Stimulated activated naive CD8-positive, alpha-beta T cell treated with anti-CD3 and anti-CD28 coated beads, Interleukin-15, amount 100 ng/mL, for 72 hours (primary cell): ENCODE results near the gene GNB1.
"Not testable (repeated sequence)": the region's sequence is repeated elsewhere in the genome, so short reads cannot be mapped to it uniquely, and the experiment has no call there.

Experiments
- ATAC-seq: fragments of 150-1000 bp; cut with Tn5 transposase; 2 replicates; pipeline ENCODE4 v1.10.0; 2021; ENCODE audit warnings: mild to moderate bottlenecking, moderate library complexity
- DNase-seq, 2 donors: peaks; one replicate each; pipeline ENCODE4 v3.0.0; 2021 to 2022
- H3K27ac Mint-ChIP-seq, 2 donors: one replicate each; pipeline ENCODE4 v1.8.0; 2022; ENCODE audit warnings: mild to moderate bottlenecking in 2 of 2, mixed read lengths in 2 of 2, moderate library complexity in 2 of 2
- H3K27me3 Mint-ChIP-seq: one replicate; pipeline ENCODE4 v1.8.0; 2022; ENCODE audit warnings: mixed read lengths
- H3K4me1 Mint-ChIP-seq: one replicate; pipeline ENCODE4 v1.8.0; 2022; ENCODE audit warnings: mild to moderate bottlenecking, mixed read lengths
- H3K4me3 Mint-ChIP-seq, 2 donors: one replicate each; pipeline ENCODE4 v1.8.0; 2022; ENCODE audit warnings: mild to moderate bottlenecking in 2 of 2, mixed read lengths in 2 of 2, moderate library complexity in 1 of 2
- H3K9me3 Mint-ChIP-seq, 2 donors: one replicate each; pipeline ENCODE4 v1.8.0; 2022; ENCODE audit warnings: mixed read lengths in 2 of 2

GNB1 gene

GRCh38 chr1:1756661-1757421, 134.0 kb downstream of the GNB1 start:
- Mint-ChIP-seq H3K27ac (no peak overlapping the region), H3K4me1 (peaks cover 9% of the 10 kb centered on the region), H3K27me3 (no peaks in the 10 kb centered on the region), H3K9me3 (no peaks in the 10 kb centered on the region), H3K4me3 (no peak overlapping the region)
- no peak for DNase-seq
- no peak for ATAC-seq

GRCh38 chr1:1755852-1756251, 135.0 kb downstream of the GNB1 start:
- H3K27me3 Mint-ChIP-seq = no peaks in the 10 kb centered on the region
- H3K9me3 Mint-ChIP-seq = no peaks in the 10 kb centered on the region
- peak overlapping the region in 1 of 2 donors; percentile 80 for H3K27ac Mint-ChIP-seq
- no peak overlapping the region for H3K4me3 Mint-ChIP-seq
- DNase-seq (no peak), ATAC-seq (no peak)
- peaks cover 6% of the 10 kb centered on the region for H3K4me1 Mint-ChIP-seq

DNA sequence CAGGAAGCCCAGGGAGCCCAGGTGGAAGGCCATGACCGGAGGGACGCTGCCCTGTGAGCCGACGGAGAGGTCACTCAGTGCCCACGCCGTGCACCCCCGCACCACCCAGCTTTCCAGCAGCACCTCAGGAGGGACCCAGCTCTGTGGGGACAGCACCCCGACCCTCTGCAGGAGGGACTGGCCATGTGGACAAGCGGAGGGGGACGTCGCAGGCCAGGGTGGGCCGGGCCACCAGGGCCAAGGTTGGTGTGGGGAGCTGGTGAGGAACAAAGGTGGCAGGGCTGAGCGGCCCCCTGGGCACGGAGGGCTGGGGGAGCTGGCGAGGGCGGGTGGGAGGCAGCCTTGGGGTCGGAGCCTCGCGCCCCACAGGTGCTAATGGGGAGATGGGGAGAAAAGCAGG, 135.5 kb downstream of the GNB1 start:
- ATAC-seq (no peak), DNase-seq (no peak)
- Mint-ChIP-seq H3K9me3 (no peaks in the 10 kb centered on the region), H3K27me3 (no peaks in the 10 kb centered on the region), H3K4me1 (peaks cover 6% of the 10 kb centered on the region), H3K27ac (peak overlapping the region in 1 of 2 donors; percentile 80), H3K4me3 (no peak overlapping the region)

DNA sequence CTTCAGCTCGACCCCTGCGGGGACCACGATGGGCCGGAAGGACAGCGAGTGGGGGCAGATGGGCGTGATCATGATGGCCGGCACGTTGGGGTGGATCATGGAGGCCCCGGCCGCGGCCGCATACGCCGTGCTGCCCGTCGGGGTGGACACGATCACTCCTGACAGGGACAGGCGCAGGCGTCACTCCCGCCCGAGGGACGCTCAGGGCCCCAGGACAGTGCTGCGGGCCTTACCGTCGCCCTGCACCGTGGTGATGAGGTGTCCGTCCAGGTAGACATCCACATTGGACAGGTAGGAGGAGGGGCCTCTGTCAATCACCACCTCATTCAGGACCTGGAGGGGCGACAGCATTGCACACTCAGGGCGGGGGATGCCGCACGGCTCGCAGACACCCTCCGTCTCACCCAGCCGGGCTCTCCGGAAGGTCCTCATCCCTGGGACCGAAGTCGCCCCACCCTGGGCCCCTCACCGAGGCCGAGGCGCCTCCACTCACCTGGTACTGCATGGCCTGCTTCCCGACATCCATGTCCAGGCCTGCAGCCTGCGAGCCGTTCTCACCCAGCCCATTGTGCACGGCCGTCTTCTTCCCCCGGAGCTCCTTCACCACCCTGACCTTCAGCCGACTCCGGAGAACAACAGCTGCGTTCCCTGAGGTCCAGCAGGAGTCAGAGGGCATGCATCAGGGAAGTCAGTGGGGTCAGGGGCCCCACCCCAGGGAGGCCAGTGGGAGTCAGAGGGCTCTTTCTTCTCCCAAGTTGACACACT, 136.7 kb downstream of the GNB1 start:
- H3K4me3 Mint-ChIP-seq = no peak overlapping the region
- no peak for DNase-seq
- H3K4me1 Mint-ChIP-seq = peaks cover 2% of the 10 kb centered on the region
- H3K9me3 Mint-ChIP-seq = no peaks in the 10 kb centered on the region
- H3K27me3 Mint-ChIP-seq = no peaks in the 10 kb centered on the region
- peak overlapping the region in 1 of 2 donors; percentile 71 for H3K27ac Mint-ChIP-seq
- no peak for ATAC-seq

DNA sequence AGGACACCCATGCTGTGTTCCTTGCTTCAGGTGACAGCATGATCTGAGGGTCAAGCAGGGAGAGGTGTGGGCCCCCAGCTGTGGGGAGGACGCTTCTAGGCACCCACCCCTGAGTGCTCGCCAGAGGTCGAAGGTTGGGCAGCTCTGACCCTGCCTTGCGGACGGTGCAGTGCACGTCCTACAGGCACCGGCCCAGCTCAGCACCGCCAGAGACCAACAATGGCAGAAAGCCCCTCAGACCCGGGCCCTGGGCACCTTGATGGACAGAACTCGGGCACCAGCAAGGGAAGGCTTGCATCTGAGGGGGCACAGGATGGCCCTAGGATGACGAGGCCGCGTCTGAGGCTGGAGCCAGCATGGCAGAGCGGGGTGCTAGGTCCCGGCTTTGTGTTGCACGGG, 137.3 kb downstream of the GNB1 start:
- Mint-ChIP-seq H3K4me1 (no peaks in the 10 kb centered on the region), H3K4me3 (no peak overlapping the region), H3K27me3 (no peaks in the 10 kb centered on the region), H3K9me3 (no peaks in the 10 kb centered on the region), H3K27ac (peak overlapping the region in 1 of 2 donors; percentile 71)
- ATAC-seq (no peak), DNase-seq (no peak)

DNA sequence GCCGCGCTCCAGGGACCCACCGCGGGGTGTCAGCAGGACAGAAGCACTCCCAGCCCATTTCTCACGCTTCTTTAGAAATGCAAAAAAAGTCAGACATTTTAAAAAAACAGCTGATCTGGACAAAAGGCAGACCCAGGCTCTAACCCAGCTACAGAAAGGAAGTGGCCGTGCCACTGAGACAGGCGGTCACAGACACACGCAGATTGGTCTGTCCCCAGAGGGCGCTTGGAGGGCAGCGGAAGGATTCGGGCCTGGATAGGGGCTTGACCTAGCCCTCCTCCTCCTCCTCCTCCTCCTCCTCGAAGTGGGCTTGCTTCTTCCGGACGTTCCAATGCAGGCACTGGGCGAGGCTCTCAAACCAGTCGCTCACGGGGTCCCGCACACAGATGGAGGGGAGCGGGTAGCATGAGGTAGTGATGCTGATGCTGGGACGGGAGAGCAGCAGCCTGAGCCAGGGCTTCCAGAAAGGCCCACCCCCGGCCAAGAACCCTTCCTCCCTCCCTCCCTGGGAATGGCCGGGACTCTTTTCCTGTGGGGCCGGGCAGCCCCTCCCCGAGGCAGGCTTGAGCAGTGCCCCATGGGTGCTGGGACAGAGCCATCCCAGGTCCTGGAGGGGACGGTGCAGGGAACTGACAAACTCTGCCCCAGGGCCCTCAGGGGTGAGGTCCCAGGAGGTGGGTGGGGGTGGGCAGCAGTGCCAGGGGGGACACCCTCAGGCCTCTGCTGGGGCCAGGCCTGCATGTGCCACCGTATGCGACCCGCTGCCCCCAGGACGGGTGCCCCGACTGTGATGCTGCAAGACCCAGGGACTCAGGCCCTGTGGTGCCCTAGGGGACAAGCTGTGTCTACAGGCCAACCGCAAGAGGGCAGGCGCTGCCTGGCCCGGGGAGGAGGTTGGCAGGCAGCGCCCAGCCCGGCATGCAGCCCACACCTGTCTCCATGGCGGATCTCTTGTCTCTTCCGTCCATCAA, 138.0 kb downstream of the GNB1 start:
- peak overlapping the region in 1 of 2 donors; percentile 48 for H3K27ac Mint-ChIP-seq
- ATAC-seq (peak; percentile 41), DNase-seq (no peak)

GRCh38 chr1:1752190-1752589, 138.7 kb downstream of the GNB1 start:
- Mint-ChIP-seq H3K4me1 (no peaks in the 10 kb centered on the region), H3K27ac (peak overlapping the region in 1 of 2 donors; percentile 12), H3K9me3 (no peaks in the 10 kb centered on the region), H3K27me3 (no peaks in the 10 kb centered on the region), H3K4me3 (no peak overlapping the region)
- ATAC-seq = no peak
- no peak for DNase-seq

More for the DNA sequence above, 138.0 kb downstream of the GNB1 start:
- Mint-ChIP-seq H3K27me3 (no peaks in the 10 kb centered on the region), H3K4me3 (no peak overlapping the region), H3K4me1 (no peaks in the 10 kb centered on the region), H3K9me3 (no peaks in the 10 kb centered on the region)

GRCh38 chr1:1749941-1750340, 140.9 kb downstream of the GNB1 start:
- not testable (repeated sequence) for H3K27ac Mint-ChIP-seq, ATAC-seq, H3K9me3 Mint-ChIP-seq, DNase-seq, H3K4me3 Mint-ChIP-seq, H3K27me3 Mint-ChIP-seq, H3K4me1 Mint-ChIP-seq

DNA sequence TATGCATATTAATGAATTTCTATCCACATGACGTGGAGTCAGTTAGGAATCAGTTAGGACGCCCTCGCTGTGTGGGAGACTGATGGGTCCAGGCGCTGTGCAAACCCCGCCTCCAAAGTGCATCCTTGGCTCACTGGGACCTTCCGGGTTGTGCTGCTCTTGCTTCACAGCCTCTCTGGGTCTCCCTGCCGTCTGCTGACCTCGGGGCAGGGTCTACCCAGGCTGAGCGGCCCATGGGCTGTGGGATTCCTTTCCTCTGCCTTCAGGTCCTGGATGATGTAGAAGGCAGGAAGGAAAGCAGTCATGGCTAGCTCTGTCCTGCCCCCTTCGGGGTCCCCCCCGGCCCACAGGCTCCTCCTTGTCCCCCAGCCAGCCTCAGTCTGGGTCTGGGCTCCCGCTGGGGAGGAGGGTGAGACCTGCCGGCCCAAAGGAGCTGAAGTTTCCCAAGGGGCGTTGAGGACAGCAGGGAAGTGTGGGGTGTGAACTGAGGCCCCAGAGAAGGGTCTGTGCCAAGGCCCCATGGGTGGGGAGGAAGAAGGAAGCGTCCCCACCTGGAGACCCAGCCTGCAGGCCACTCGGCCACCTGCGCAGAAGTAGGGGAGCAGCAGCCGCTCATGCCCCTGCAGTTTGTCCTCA, 142.1 kb downstream of the GNB1 start:
- DNase-seq (no peak), ATAC-seq (no peak)
- Mint-ChIP-seq H3K27ac (no peak overlapping the region), H3K9me3 (no peaks in the 10 kb centered on the region), H3K27me3 (no peaks in the 10 kb centered on the region), H3K4me1 (no peaks in the 10 kb centered on the region), H3K4me3 (no peak overlapping the region)

DNA sequence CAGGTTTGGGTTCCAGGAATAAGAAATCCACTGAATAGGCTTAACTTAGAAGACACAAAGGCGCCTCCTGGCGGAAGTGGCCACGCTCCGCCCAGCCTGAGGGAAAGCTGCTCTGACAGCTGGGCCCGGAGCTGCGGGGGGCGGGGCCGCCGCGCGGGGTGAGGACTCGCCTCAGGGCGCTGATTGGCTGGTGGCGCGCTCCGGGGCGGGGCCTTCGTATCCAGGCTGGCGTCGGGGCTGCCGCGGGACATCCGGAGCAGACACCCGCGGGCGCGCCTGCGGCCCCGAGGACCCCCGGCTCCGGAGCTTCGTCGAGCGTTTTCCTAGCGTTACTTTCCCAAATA, 144.3 kb downstream of the GNB1 start:
- H3K27ac Mint-ChIP-seq, H3K27me3 Mint-ChIP-seq, DNase-seq, H3K9me3 Mint-ChIP-seq, H3K4me1 Mint-ChIP-seq: not testable (repeated sequence)
- ATAC-seq = peak; percentile 91
- peak overlapping the region; percentile 75 to 77 for H3K4me3 Mint-ChIP-seq

DNA sequence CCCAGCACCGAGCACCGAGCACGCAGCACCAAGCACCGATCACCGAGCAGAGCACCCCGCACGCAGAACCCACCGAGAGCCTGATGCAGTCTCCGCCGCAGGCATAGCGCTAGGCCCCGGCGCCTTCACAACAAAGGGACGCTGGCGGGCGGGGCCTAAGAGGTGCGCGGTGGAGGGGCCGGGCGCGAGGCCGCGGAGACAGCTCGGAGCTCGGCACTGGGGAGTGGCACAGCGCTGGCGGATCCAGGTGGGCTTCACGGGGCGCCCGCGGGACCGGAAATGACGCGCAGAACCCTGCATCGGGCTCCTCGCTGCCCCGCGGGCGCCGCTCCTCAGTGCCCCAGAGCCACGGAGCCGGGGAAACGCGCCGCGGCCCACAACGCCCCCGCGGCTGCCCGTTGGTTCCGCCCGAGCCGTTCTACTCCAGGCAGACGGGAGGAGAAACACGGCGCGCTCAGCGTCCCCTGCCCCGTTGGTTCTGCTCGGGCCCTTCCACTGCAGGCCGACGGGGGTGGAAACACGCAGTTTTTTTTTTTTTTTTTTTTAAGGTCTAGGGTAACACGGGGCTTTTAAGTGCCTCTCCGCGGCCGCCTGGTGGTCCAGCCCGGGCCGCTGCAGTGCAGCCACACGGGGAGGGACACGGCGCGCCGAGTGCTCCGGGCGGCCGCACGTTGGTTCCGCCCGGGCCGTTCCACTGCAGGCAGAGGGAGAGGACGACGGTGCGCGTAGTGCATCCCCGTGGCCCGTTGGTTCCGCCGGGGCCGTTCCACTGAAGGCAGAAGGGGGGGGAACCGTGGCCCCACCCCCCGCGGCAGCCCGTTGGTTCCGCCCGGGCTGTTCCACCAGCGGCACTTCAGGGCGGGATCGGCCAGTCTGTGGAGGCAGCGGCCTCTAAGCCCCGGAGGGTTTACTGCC, 145.0 kb downstream of the GNB1 start:
- not testable (repeated sequence) for H3K4me1 Mint-ChIP-seq, H3K9me3 Mint-ChIP-seq, H3K27me3 Mint-ChIP-seq
- Mint-ChIP-seq H3K27ac (peak overlapping the region; percentile 98 to 99), H3K4me3 (peak overlapping the region; percentile 75 to 77)
- ATAC-seq (peak; percentile 80), DNase-seq (peak; percentile 91 to 95)

DNA sequence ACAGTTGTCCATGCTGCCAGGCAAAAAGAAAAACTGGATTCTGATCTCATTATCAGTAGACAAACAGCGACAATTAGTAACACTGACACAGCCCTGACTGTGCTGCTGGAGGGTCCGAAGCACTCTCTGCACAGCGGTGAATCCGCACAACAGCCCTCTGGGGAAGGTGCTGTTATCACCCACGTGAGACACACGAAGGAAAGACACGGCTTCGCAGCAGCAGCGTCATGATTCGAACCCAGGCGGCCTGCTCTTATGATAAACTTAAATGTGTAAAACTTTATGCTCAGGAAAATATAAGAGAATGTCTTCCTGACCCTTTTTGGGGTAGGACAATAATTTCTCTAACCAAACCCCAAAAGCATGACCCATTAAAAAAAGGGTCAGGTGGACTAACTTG, 148.4 kb downstream of the GNB1 start:
- DNase-seq, H3K4me3 Mint-ChIP-seq, H3K27ac Mint-ChIP-seq, ATAC-seq, H3K27me3 Mint-ChIP-seq, H3K4me1 Mint-ChIP-seq, H3K9me3 Mint-ChIP-seq: not testable (repeated sequence)

DNA sequence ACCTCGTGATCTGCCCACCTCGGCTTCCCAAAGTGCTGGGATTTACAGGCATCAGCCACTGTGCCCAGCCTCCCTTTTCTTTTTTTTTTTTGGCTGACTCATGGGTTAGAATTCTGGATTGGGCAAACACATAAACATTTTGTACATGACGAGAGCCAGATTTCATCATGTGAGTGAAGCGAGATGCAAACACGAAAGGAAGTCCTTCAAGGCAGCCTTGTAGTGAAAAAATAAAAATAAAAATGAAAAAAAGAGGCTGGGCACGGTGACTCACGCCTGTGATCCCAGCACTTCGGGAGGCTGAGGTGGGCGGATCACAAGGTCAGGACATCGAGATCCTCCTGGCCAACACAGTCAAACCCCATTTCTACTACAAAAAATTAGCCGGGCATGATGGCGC, 149.9 kb downstream of the GNB1 start:
- not testable (repeated sequence) for H3K27me3 Mint-ChIP-seq, H3K9me3 Mint-ChIP-seq, H3K4me1 Mint-ChIP-seq, H3K4me3 Mint-ChIP-seq, DNase-seq, ATAC-seq, H3K27ac Mint-ChIP-seq

GRCh38 chr1:1738799-1739337, 152.0 kb downstream of the GNB1 start:
- H3K4me3 Mint-ChIP-seq, H3K9me3 Mint-ChIP-seq, H3K4me1 Mint-ChIP-seq, H3K27me3 Mint-ChIP-seq, DNase-seq, H3K27ac Mint-ChIP-seq: not testable (repeated sequence)
- peak; percentile 70 for ATAC-seq
